NCI-H510A (cell line): ENCODE results near the gene DNAJC17.
A peak's percentile ranks its signal among the peaks of the same experiment; 100 is the strongest.

Source experiments
- DNase-seq: peaks from one replicate; lab custom pipeline; 2025; lab: John Stamatoyannopoulos, UW

DNAJC17 gene

DNA sequence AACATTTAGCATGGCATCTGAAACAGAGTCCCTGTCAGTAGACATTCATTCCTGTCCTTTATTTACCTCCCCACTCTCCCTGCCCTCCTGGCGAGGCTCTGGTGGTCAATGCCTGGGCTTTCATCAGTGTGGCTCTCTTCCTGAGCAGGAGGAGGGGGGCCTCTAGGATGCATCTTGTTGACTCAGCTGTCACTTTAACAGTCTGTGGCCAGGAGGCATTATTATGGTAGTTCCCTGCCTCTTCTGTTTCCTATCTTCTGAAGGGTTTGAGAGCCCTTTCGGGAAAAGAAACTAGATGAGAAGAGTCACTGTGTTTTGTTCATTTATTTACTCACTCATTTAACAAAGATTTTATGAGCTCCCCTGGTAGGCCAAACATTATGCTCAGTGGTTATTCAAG, 23.6 kb upstream of the DNAJC17 start:
- DNase-seq = peak; percentile 86

DNA sequence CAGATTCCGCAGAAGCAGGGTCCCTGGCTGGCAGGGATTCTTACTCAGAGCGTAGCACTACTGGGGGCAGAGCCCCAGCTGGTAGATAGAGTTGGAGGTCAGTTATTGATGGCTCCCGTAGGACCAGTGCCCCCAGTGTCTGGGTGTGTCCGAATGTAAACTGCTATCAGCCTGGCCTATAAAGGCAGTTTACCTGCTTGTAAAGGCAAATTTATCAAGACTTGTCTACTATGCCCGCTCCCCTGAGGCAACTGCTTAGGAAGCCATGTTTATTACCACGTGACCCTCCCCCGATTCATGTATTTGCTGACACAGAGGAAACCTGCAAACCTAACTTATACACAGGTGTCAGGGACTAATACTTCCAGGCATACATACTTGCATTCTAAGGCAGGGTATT, 21.8 kb upstream of the DNAJC17 start:
- no peak for DNase-seq

DNA sequence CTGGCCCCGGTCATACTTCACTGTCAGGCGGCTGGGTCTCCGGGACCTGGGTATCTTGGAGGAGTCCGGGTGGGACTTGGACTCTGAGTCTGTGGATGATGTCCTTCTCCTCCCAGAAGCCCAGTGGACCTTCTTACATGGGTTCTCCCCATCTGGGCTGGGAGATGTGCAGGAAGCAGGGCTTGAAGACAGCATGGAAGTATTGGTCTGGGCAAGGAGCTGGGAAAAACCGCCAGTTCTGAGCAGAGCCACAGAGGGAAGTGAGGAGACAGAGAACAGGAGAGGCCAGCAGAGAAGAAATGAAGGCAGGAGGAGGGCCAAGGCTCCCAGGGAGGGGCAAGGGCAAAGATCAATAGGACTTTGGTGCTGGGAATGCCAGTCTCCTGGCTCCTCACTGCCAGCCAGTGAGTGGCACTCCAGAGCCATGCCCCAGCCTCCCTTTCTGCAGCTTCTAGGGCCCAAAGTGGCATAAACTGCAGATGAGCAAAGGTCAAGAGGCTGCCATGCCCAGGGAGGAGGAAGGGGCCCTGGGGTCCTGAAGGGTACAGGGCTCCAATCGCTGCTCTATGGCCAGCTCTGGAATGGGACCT, 21.3 kb upstream of the DNAJC17 start, which contains the start of gene PPP1R14D:
Gene PPP1R14D (minus strand): TSS at position 262 of the 590 bp plus-strand sequence. CDS start 67 bp downstream, at position 195.
- DNase-seq = no peak

DNA sequence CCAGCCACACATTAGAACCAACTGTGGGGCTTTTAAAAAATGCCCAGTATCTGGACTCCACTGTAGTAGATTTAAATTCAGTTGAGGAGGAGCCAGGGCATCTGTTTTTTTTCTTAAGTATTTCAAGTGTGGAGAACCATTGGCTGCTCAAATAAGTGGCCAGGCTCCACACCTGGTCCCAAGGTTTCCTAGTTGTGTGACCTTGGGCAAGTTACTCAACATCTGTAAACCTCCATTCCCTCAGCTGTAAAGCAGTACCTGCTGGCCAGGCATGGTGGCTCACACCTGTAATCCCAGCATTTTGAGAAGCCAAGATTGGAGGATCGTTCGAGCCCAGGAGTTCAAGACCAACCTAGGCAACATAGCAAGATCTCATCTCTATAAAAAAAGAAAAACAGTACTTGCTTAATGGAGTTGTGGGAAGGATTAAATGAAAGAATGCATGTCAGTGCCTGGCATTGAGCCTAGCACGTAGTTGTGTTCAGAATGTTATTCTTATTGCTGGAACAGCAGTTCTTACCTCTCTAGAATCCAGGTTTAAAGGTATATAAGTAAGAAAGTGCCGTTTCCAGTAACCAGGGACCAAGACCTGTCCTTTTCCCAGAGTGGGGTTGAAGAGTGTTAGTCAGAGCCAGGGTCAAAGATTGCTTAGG, 19.3 kb upstream of the DNAJC17 start:
- DNase-seq = no peak

DNA sequence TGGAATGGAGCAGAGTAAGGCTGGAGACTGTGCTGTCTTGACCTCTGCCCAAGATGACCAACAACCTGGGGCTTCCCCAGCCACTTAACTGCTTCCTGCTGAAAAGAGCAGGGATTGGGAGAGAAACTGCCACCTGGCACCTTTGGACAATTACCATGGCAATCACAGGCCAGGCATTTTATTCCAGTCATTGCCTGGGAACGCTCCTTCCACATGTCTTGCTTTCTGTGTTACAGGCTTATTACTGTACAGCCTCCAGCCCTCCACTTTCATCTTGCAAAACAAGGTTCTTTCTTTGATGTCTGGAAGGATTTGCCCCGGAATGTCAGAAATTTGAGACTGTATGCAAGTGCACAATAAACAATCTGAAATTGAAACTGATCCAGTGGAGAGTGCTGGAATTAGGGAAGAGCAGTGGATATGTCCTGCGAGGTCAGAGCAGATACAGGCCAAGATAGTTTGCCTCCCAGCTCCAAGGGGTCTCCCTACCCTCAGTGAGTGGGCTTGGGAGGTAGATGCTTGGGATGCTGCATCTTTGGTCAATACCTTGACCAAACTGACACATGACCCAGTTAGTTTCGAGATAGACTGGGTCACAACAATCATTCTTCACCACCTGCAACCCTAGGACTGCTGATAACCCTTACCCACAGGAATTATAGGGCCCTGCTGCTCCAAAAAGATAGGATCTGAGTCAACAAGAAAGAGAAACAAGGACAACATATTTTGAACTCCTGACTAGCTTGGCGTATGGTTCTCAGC, 18.6 kb upstream of the DNAJC17 start:
- DNase-seq = no peak

DNA sequence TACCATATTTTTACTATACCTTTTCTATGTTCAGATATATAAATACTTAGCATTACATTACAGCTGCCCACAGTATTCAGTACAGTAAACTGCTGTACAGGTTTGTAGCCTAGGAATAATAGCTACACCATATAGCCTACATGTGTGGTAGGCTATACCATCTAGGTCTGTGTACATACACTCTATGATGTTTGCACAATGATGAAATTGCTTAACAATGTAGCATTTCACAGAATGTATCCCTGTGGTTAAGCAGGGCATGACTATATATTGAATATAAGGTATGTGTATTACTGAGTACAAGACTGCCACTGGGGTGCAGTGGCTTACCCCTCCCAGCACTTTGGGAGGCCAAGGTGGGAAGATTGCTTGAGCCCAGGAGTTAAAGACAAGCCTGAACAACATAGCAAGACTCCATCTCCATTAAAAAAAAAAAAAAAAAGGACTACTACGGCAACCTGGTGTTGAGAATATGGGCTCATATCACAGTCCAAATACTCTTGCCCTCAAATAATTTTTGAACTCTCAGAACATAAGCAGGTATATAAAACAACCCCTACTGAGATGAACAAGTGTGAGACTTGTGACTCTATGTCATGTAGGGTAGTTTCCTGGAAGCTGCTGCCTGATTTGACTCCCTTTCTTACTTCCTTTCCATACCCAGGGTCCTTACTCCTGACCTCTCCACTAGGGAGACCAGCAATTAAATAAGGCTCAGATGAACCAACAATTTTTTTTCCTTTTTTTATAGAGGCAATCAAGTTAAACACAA, 16.5 kb upstream of the DNAJC17 start:
- DNase-seq = no peak

DNA sequence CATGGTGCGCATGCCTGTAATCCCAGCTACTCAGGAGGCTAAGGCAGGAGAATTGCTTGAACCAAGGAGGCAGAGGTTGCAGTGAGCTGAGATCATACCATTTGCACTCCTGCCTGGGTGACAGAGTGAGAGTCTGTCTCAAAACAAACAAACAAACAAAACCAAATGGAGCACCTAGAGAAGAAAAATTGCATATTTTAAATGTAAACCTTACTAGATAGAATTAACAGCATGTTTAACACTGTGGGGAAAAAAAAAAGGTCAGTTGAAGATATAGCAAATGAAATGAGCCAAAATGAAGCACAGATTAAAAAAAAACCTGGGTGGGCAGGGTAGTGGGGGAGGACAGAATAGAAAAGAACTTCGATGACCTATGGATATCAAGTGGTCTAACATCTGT, 13.9 kb upstream of the DNAJC17 start:
- DNase-seq = no peak

DNA sequence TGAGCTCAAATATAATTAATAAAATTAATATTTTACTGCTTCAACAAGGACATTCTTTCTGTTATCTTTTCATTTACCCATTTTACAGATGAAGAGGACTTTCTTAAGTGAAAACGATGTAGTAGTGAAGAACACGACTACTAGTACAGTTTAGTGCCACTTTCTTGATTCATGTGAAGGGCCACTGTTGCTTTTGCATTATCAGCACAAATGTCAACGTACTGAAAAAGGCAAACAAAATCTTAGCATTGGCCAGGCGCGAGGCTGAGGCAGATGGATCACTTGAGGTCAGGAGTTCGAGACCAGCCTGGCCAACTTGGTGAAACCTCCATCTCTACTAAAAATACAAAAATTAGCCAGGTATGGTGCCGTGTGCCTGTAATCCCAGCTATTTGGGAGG, 11.8 kb upstream of the DNAJC17 start:
- no peak for DNase-seq

DNA sequence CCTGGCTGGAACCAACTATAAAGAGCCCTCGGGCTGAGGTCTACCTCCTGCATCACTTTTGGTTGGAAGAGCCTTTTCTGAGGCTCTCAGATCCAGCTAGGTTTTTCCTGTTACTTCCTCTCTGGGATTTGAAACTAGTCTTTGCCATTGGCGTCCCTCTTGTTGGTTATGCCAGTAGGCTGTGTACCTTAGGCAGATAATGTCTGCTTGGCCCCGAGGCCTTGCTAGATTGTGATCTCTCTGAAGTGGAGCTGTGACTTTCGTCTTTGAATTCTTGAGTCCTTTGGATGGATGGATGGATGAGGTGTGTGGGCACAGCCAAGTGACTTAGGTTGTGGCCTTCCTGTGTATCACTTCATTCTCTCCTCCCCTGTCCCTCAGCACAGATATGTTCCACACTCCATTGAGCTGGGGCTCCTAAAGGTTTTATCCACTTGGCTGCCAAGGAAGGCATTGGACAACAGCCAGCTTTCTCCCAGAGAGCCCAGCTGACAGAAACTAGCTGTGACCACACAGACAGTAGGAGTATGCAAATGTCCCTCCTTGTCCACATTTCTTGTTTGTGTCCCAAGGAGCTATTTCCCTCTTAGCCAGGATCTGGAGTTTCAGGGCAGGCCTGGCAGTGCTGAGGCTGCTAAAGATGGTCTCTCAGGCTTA, 7.9 kb upstream of the DNAJC17 start:
- no peak for DNase-seq

DNA sequence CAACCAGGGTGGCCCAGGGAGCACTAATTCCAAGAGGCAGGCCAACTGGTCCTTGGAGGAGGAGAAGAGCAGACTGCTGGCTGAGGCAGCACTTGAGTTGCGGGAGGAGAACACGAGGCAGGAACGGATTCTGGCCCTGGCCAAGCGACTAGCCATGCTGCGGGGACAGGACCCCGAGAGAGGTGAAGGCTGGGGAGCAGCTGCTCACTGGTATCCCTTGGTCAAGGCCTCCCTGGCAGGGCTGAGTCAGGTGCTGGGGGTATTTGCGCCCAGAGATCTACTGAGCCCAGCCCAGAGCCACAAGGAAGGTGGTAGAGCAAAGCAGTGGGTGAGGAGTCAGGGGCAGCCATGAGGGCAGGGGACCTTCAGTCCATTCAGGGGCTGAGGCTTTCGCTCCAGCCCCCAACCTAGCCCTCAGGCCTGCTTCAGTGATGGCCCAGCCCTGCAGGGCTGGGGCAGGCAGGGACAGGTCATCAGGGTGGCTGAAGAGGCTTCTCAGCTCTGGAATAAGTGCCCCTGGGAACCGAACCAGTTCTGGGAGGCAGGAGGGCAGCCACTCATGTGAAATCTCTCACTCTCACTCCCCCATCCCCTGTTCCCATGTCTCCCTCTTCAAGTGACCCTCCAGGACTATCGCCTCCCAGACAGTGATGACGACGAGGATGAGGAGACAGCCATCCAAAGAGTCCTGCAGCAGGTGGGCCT, 5.6 kb upstream of the DNAJC17 start:
- no peak for DNase-seq

DNA sequence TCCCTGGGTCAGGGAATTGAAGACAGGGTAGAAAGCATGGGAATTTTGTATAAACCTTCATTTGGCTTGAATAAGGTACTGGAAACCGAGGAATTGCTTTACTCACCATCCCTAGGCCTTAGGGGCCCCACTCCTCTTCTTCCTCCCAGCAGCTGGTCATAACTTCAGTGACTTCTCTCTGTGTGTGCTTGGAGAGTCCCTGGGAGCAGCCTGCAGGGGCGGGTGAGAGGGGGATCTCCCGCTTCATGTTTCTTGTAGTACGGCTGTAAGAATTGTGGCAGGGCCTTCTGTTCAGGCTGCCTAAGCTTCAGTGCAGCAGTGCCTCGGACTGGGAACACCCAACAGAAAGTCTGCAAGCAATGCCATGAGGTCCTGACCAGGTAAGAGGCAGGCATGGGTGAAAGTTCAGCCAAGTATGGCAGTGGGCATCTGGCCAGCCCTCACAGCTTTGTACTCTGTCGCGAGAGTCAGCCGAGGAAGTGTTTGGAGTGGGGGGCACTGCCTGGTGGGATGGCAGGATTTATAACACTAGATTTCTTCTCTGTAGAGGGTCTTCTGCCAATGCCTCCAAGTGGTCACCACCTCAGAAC, 1.7 kb upstream of the DNAJC17 start:
- DNase-seq = no peak

DNA sequence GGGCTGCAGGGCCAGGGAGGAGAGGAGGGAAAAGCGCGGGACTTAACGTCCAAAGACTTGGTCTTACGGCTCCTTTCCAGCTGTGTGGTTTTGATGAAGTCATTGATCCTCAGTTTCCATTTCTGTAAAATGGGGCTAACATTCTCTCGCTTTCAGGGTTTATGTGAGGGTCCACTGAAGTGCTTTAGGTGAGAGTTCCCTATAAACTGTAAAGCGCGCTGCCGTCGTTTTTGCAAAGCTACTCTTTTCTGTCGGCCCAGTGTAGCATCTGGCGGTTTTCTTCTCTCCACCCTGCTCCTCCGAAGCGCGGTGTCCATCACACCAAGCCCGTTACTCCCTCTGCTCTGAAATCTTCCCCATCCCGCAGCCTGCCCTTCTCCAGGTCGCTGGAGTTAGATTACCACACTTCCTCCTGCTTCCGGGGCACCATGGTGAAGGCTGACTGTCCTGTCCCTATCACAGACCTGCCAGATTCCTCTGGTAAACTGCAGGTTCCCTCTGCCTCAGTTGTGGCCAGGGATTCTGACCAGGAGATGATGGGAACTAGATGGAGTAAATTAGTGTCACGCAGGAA, 702 bp upstream of the DNAJC17 start:
- DNase-seq = no peak

DNA sequence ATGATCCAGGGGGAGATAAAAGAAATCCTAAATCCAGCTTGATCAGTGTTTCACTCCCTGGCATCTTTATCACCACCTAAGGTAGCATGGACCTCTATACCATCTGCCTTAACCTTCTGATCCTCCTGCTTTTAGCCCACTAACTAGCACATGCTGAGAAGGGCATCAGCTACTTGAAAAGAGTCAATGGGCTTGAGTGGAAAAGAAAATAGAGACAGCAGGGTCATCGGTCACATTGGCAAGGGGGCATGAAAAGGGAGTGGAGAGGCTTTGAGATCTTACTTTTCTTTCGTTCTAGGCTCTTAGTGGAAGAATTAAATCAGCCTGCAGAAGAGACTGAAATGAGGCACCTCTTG, 623 bp downstream of the DNAJC17 start:
- DNase-seq = no peak

DNA sequence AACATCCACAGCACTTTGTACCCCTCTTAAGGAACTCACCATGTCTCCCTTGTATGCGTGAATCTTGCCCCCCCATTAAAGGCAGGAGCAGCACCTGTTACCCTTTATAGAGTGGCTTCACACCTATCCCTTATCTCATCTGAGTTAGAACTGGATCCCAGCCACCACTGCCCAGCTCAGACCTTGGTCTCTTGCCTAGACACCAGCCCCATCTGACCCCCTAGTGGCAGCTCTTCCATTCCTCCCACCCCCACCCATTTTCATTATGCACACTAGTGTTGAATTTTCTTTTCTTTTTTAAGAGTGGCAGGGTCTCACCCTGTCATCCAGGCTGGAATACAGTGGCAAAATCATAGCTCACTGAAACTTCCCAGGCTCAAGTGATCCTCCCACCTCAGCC, 3.6 kb downstream of the DNAJC17 start:
- DNase-seq = no peak

DNA sequence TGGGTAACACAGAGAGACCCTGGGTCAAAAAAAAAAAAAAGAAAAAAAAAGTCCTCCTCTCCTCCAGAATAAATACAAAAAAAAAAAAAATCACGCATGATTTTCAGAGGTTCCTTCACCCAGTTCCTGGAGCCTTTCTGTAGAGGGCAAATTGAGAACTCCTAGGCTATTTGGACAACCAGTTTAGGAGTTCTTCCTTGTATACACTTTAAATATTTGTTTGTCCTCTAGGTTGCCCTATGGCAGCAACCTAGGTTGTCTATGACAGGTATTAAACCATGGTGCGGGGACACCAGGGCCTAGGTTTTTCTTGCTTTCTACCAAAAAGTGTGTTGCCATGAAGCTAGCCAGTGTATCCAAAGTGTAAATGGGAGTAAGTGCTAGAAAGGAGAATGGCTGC, 4.2 kb downstream of the DNAJC17 start:
- no peak for DNase-seq

DNA sequence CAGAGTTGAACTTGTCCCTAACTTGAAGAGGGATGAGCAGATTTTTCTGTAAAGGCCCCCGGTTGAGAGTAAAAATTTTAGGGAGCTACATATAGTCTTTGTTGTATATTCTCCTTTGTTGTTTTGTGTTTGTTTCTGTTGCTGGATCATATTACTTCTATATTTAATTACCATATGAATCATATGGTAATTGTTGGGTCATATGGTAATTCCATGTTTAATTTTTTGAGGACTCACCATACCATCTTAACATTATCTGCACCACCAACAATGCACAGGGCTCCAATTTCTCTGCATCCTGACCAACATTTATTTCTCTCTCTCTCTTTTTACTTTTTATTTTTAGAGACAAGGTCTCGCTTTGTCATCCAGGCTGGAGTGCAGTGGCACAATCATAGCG, 7.8 kb downstream of the DNAJC17 start:
- DNase-seq = no peak

DNA sequence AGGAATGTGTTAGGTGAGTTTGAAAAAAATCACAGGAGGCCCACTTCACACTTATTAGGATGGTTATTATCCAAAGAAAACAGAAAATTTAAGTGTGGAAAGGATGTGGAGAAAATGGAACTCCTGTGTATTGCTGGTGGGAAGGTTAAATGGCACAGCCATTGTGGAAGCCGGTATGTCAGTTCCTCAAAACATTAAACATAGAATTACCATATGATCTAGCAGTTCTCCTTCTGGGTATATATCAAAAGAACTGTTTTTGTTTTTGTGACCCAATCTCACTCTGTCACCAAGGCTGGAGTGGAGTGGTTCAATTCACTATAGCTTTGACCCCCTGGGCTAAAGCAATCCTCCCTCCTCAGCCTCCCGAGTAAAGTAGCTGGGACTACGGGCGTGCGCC, 10.8 kb downstream of the DNAJC17 start:
- no peak for DNase-seq

DNA sequence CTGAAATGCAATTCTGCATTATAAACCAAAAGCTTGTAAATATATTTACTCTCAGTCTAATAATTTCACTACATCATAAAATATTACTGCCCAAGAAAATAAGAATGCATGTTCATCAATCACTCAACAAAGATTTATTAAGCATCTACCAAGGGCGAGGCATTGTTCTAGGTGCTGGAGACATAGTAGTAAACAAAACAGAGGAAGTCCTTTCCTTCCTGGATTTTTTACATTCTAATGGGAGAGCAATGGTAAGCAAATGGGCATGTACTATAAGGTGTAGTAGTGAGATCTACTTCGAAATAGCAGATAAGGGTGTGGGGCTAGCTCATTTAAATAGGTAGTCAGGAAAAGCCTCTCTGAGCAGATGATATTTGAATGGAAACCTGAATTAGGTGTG, 11.2 kb downstream of the DNAJC17 start:
- DNase-seq = no peak

DNA sequence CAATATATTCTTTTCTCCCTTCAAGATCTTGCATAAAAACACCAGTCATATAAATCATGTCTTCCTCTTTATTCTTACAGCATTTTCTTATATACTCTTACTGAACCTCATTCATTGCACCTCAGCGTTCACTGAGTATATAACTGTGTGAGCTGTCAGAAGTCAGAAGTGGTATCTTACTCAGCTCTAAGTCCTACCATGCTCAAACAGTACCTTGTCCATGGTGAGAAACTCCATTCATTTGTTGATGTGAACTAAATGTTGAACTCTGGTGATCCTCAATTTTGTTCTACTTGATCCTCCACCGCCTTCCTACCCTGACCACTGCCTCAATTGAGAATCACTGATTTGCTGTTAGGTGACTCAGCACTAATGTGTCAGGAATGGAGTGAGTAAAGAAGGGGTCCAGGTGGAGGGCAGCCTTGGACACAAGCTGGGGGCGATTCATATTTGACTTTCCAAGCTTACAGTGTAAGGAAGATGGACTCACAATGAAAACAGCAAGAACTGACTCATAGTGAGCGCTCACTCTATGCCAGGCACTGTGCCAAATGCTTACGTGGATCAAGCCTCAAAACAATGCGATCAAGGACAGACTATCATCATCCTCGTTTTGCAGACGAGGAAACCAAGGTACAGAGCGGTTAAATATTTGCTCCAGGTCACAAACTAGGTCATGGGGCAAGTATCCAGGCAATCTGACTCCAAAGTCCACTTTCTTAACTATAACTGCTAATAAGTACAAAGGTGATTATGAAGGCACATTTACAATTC, 13.9 kb downstream of the DNAJC17 start:
- DNase-seq = no peak

DNA sequence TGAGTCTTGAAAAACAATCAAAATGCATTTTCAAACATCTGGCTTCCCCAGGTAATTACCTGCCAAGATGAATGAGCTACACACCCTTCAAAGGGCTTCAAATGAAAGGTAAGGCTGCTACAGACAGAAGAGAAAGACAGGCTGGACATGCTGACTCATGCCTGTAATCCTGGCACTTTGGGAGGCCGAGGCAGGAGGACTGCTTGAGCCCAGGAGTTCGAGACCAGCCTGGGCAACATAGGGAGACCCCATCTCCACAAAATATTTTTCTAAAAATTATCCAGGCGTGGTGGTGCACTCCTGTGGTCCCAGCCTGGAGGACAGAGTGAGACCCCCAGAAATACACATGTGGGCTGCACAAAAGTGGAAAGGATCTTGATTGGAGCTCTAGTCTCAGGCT, 14.9 kb downstream of the DNAJC17 start:
- no peak for DNase-seq
